GM23338 (cell line): ENCODE results near the gene TFPI. TPM values are rescaled to one million over a fixed set of nuclear protein-coding genes. Genes with fewer than 3 reads are reported as not detected.

Source experiments
- ATAC-seq: fragments of 200-7000 bp; cut with Tn5 transposase; 3 replicates; pipeline ENCODE4 v1.9.1; 2020
- DNase-seq: peaks from one replicate; pipeline ENCODE4 v3.0.0-alpha.2; 2015; ENCODE audit warnings: low spot score
- H2AFZ ChIP-seq: fragments of 200-600 bp; sonication (generic); 2 replicates; pipeline ENCODE4 v1.8.0; 2016; ENCODE audit warnings: antibody characterized with exemption, mild to moderate bottlenecking, moderate library complexity
- H3F3A ChIP-seq: fragments of 200-600 bp; sonication (generic); replicated peaks from 2 replicates; pipeline ENCODE4 v1.8.0; 2017; ENCODE audit warnings: antibody characterized with exemption, mixed run types, low read depth
- H3K27ac ChIP-seq: fragments of 200-600 bp; sonication (generic); 2 replicates; pipeline ENCODE4 v1.6.1; 2016; ENCODE audit warnings: low read depth
- H3K27me3 ChIP-seq: fragments of 200-600 bp; sonication (generic); 2 replicates; pipeline ENCODE4 v1.8.0; 2016; ENCODE audit warnings: mild to moderate bottlenecking, mixed run types, moderate library complexity; ENCODE audit not compliant: insufficient read depth
- H3K36me3 ChIP-seq: fragments of 200-600 bp; sonication (generic); 2 replicates; pipeline ENCODE4 v1.8.0; 2016; ENCODE audit warnings: mild to moderate bottlenecking; ENCODE audit not compliant: insufficient read depth
- H3K4me1 ChIP-seq: fragments of 200-600 bp; sonication (generic); 2 replicates; pipeline ENCODE4 v1.8.0; 2016; ENCODE audit warnings: mild to moderate bottlenecking, moderate library complexity; ENCODE audit not compliant: insufficient read depth
- H3K4me2 ChIP-seq: fragments of 200-600 bp; sonication (generic); 2 replicates; pipeline ENCODE4 v1.7.1; 2017; ENCODE audit warnings: mixed run types
- H3K4me3 ChIP-seq: fragments of 200-600 bp; sonication (generic); 2 replicates; pipeline ENCODE4 v1.6.1; 2016; ENCODE audit warnings: mixed run types
- H3K79me2 ChIP-seq: fragments of 200-600 bp; sonication (generic); replicated peaks from 2 replicates; pipeline ENCODE4 v1.8.0; 2017; ENCODE audit warnings: mild to moderate bottlenecking; ENCODE audit not compliant: insufficient read depth
- H3K9me2 ChIP-seq: fragments of 200-600 bp; sonication (generic); 2 replicates; pipeline ENCODE4 v1.8.0; 2017; ENCODE audit not compliant: insufficient read depth
- H4K20me1 ChIP-seq: fragments of 200-600 bp; sonication (generic); replicated peaks from 2 replicates; pipeline ENCODE4 v1.8.0; 2017; ENCODE audit warnings: mild to moderate bottlenecking; ENCODE audit not compliant: insufficient read depth
- H3K27ac Mint-ChIP-seq: 2 replicates; pipeline ENCODE4 v1.8.0; 2020; ENCODE audit warnings: inconsistent platforms, mild to moderate bottlenecking, moderate library complexity, mixed read lengths
- H3K27me3 Mint-ChIP-seq: 3 replicates; pipeline ENCODE4 v1.8.0; 2022; ENCODE audit warnings: low read depth, mild to moderate bottlenecking, moderate library complexity, mixed read lengths, inconsistent platforms; ENCODE audit not compliant: insufficient read depth, poor library complexity
- H3K36me3 Mint-ChIP-seq: 3 replicates; pipeline ENCODE4 v1.8.0; 2021; ENCODE audit warnings: low read depth, mild to moderate bottlenecking, inconsistent platforms, moderate library complexity, mixed read lengths
- H3K4me1 Mint-ChIP-seq: 3 replicates; pipeline ENCODE4 v1.8.0; 2020; ENCODE audit warnings: mild to moderate bottlenecking, inconsistent platforms, mixed read lengths
- H3K4me3 Mint-ChIP-seq: 3 replicates; pipeline ENCODE4 v1.8.0; 2021; ENCODE audit warnings: moderate library complexity, mild to moderate bottlenecking, inconsistent platforms, mixed read lengths
- H3K9me3 Mint-ChIP-seq: 3 replicates; pipeline ENCODE4 v1.8.0; 2020; ENCODE audit warnings: moderate library complexity, mild to moderate bottlenecking, inconsistent platforms, mixed read lengths
- CREB1 ChIP-seq: fragments of 250-450 bp; sonication (Bioruptor Pico); IDR thresholded peaks from 2 replicates; pipeline ENCODE4 v1.5.0; 2020; ENCODE audit warnings: low read depth, mild to moderate bottlenecking, moderate library complexity
- JUNB ChIP-seq: IDR thresholded peaks from one replicate; pipeline ENCODE4 v1.6.1; 2016; ENCODE audit warnings: antibody characterized with exemption; ENCODE audit not compliant: unreplicated experiment
- REST ChIP-seq: IDR thresholded peaks from one replicate; pipeline ENCODE4 v1.6.1; 2018; ENCODE audit warnings: antibody characterized with exemption; ENCODE audit not compliant: unreplicated experiment
- STAT1 ChIP-seq: IDR thresholded peaks from one replicate; pipeline ENCODE4 v1.6.1; 2016; ENCODE audit warnings: antibody characterized with exemption; ENCODE audit not compliant: unreplicated experiment
- ZNF114 ChIP-seq: fragments of 250-450 bp; sonication (Bioruptor Pico); IDR thresholded peaks from 2 replicates; pipeline ENCODE4 v1.5.0; 2020; ENCODE audit warnings: mild to moderate bottlenecking, moderate library complexity
- polyA plus RNA-seq: library from polyadenylated mRNA; unstranded; fragments of >200 nt; fragmentation: Nextera tagmentation; extraction: Ambion mirVana; gene quantifications from 2 replicates; pipeline ENCODE4 v1.2.1, GENCODE V29; 2016
- total RNA-seq: library from RNA; depleted of rRNA; stranded (reverse); fragments of >200 nt; shearing (Covaris generic); gene quantifications from 2 replicates; pipeline ENCODE4 v1.2.3, GENCODE V29; 2014
- TF ChIP-seq, protein P1 (sequence below): fragments of 250-450 bp; sonication (Bioruptor Pico); IDR thresholded peaks from 2 replicates; pipeline ENCODE4 v1.5.0; 2020; ENCODE audit warnings: mild to moderate bottlenecking, moderate library complexity
- TF ChIP-seq, protein P2 (sequence below), 2 experiments: fragments of 200-600 bp in 1 of 2; sonication (generic) in 1 of 2; conservative IDR thresholded peaks; 2 replicates each; pipeline versions ENCODE4 v1.5.1 to v1.6.1; 2016 to 2017; ENCODE audit warnings: antibody characterized with exemption in 2 of 2, low read depth in 2 of 2, mild to moderate bottlenecking in 2 of 2, moderate library complexity in 1 of 2
- TF ChIP-seq, protein P3 (sequence below): IDR thresholded peaks from 2 replicates; pipeline ENCODE4 v1.6.1; 2016; ENCODE audit warnings: antibody characterized with exemption

The TFPI gene
- total and polyA plus RNA-seq, 2 experiments from 2014 or later: 1.8 to 1.9 TPM

- TF ChIP-seq, protein P1, sequence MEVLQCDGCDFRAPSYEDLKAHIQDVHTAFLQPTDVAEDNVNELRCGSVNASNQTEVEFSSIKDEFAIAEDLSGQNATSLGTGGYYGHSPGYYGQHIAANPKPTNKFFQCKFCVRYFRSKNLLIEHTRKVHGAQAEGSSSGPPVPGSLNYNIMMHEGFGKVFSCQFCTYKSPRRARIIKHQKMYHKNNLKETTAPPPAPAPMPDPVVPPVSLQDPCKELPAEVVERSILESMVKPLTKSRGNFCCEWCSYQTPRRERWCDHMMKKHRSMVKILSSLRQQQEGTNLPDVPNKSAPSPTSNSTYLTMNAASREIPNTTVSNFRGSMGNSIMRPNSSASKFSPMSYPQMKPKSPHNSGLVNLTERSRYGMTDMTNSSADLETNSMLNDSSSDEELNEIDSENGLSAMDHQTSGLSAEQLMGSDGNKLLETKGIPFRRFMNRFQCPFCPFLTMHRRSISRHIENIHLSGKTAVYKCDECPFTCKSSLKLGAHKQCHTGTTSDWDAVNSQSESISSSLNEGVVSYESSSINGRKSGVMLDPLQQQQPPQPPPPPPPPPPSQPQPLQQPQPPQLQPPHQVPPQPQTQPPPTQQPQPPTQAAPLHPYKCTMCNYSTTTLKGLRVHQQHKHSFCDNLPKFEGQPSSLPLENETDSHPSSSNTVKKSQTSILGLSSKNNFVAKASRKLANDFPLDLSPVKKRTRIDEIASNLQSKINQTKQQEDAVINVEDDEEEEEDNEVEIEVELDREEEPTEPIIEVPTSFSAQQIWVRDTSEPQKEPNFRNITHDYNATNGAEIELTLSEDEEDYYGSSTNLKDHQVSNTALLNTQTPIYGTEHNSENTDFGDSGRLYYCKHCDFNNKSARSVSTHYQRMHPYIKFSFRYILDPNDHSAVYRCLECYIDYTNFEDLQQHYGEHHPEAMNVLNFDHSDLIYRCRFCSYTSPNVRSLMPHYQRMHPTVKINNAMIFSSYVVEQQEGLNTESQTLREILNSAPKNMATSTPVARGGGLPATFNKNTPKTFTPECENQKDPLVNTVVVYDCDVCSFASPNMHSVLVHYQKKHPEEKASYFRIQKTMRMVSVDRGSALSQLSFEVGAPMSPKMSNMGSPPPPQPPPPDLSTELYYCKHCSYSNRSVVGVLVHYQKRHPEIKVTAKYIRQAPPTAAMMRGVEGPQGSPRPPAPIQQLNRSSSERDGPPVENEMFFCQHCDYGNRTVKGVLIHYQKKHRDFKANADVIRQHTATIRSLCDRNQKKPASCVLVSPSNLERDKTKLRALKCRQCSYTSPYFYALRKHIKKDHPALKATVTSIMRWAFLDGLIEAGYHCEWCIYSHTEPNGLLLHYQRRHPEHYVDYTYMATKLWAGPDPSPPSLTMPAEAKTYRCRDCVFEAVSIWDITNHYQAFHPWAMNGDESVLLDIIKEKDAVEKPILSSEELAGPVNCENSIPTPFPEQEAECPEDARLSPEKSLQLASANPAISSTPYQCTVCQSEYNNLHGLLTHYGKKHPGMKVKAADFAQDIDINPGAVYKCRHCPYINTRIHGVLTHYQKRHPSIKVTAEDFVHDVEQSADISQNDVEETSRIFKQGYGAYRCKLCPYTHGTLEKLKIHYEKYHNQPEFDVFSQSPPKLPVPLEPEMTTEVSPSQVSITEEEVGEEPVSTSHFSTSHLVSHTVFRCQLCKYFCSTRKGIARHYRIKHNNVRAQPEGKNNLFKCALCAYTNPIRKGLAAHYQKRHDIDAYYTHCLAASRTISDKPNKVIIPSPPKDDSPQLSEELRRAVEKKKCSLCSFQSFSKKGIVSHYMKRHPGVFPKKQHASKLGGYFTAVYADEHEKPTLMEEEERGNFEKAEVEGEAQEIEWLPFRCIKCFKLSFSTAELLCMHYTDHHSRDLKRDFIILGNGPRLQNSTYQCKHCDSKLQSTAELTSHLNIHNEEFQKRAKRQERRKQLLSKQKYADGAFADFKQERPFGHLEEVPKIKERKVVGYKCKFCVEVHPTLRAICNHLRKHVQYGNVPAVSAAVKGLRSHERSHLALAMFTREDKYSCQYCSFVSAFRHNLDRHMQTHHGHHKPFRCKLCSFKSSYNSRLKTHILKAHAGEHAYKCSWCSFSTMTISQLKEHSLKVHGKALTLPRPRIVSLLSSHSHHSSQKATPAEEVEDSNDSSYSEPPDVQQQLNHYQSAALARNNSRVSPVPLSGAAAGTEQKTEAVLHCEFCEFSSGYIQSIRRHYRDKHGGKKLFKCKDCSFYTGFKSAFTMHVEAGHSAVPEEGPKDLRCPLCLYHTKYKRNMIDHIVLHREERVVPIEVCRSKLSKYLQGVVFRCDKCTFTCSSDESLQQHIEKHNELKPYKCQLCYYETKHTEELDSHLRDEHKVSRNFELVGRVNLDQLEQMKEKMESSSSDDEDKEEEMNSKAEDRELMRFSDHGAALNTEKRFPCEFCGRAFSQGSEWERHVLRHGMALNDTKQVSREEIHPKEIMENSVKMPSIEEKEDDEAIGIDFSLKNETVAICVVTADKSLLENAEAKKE (CRISPR knock-in tag): no peak
- no peak for TF ChIP-seq STAT1
- TF ChIP-seq, protein P2, sequence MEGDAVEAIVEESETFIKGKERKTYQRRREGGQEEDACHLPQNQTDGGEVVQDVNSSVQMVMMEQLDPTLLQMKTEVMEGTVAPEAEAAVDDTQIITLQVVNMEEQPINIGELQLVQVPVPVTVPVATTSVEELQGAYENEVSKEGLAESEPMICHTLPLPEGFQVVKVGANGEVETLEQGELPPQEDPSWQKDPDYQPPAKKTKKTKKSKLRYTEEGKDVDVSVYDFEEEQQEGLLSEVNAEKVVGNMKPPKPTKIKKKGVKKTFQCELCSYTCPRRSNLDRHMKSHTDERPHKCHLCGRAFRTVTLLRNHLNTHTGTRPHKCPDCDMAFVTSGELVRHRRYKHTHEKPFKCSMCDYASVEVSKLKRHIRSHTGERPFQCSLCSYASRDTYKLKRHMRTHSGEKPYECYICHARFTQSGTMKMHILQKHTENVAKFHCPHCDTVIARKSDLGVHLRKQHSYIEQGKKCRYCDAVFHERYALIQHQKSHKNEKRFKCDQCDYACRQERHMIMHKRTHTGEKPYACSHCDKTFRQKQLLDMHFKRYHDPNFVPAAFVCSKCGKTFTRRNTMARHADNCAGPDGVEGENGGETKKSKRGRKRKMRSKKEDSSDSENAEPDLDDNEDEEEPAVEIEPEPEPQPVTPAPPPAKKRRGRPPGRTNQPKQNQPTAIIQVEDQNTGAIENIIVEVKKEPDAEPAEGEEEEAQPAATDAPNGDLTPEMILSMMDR (conservative IDR thresholded peaks at IDR 0.05; ENCODE audit: low read depth in 2 of 2): no peak
- TF ChIP-seq, protein P3, sequence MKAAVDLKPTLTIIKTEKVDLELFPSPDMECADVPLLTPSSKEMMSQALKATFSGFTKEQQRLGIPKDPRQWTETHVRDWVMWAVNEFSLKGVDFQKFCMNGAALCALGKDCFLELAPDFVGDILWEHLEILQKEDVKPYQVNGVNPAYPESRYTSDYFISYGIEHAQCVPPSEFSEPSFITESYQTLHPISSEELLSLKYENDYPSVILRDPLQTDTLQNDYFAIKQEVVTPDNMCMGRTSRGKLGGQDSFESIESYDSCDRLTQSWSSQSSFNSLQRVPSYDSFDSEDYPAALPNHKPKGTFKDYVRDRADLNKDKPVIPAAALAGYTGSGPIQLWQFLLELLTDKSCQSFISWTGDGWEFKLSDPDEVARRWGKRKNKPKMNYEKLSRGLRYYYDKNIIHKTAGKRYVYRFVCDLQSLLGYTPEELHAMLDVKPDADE: no peak
Measured at GRCh38 chr2:187419808-187420207, 134.4 kb downstream of the TFPI start (continued).

- H3K27ac Mint-ChIP-seq: no peak overlapping the region
- peaks cover 14% of the 10 kb centered on the region; the same call in 2 of the 3 replicates for H3K9me3 Mint-ChIP-seq
- H3K4me1 Mint-ChIP-seq: peaks cover 10% of the 10 kb centered on the region
- H3K27me3 ChIP-seq: no peaks in the 10 kb centered on the region
- no peaks in the 10 kb centered on the region for H3F3A ChIP-seq
- no peak overlapping the region for H3K4me3 ChIP-seq
- peaks cover 14% of the 10 kb centered on the region for H3K36me3 Mint-ChIP-seq
- no peaks in the 10 kb centered on the region for H3K36me3 ChIP-seq
- no peak for DNase-seq
- no peak for ATAC-seq
- H3K9me2 ChIP-seq: no peaks in the 10 kb centered on the region
- H3K27me3 Mint-ChIP-seq: peaks cover 2% of the 10 kb centered on the region
- H4K20me1 ChIP-seq: no peaks in the 10 kb centered on the region
- H3K4me1 ChIP-seq: peaks cover under 1% of the 10 kb centered on the region; the same call in 1 of the 2 replicates
- H3K4me3 Mint-ChIP-seq: no peak overlapping the region
- H2AFZ ChIP-seq: no peak overlapping the region
- H3K79me2 ChIP-seq: no peaks in the 10 kb centered on the region
- H3K27ac ChIP-seq: no peak overlapping the region
- H3K4me2 ChIP-seq: no peak overlapping the region
- TF ChIP-seq CREB1 (CRISPR knock-in tag) (no peak), REST (no peak), JUNB (no peak), ZNF114 (CRISPR knock-in tag) (no peak)
Measured at GRCh38 chr2:187415449-187415848, 138.8 kb downstream of the TFPI start.
